Measurements from ENCODE around the gene FBLN2.

The FBLN2 gene

GRCh38 chr3:13596426-13597205, 47.7 kb downstream of the FBLN2 start:
- no peak for TF ChIP-seq CTCF (conservative IDR thresholded peaks at IDR 0.05; ENCODE audit: low read depth)
- ChIA-PET CTCF (interaction anchor here (0.7 kb wide), 1 partner anchor 15 kb away, joined by 3 read pairs; no protein-coding TSS in a partner anchor), POLR2A (ENCODE audit: low non-redundant PET) (no interaction called here)
- DNase-seq (ENCODE audit: low spot score) = no peak
- H3K27ac ChIP-seq = no peak overlapping the region

DNA sequence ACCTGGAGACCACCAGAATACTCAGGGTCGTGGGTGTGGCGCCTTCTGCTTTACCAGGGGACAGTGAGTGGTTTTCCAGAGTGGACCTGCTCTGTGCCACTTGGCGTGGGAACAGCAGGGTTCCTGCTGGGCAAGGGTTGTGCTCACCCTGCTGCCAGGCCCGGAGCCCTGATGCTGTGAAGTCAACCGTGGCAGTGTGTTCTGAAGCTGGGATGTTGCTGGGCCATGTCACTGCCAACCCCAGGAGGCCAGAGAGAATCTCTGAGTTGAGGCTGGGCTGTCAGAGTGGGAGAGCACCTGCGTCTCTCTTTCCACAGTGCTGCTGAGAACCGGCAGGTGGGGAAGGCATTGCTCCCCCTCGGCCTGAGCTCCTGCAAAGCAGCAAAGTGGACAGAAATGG, 48.7 kb downstream of the FBLN2 start:
- peak overlapping the region; percentile 87 for H3K27ac ChIP-seq
- TF ChIP-seq CTCF (conservative IDR thresholded peaks at IDR 0.05; ENCODE audit: low read depth) = no peak
- ChIA-PET POLR2A (ENCODE audit: low non-redundant PET) (no interaction called here), CTCF (no interaction called here)
- no peak for DNase-seq (ENCODE audit: low spot score)

DNA sequence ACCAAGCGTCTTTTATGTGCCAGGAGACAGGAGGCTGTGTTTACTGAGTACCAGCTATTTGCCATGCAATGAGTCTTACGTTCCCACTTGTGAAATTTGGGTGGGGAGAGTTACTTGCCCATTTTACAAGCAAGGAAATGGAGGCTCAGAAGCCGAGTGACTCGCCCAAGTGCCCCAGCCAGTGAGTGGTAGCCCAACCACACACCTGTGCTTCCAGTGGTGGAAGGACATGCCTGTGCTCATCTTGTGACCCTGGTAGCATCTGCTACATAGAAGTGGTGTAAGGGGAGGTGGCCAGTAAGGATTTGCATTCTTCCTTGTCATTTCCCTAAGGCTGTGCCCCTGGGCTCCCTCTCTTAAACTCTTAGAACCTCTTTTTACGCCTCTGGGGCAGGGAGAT, 49.3 kb downstream of the FBLN2 start:
- POLR2A ChIA-PET (ENCODE audit: low non-redundant PET) = no interaction called here
- H3K27ac ChIP-seq = peak overlapping the region; percentile 87
- CTCF ChIA-PET = no interaction called here
- DNase-seq (ENCODE audit: low spot score) = no peak
- no peak for TF ChIP-seq CTCF (conservative IDR thresholded peaks at IDR 0.05; ENCODE audit: low read depth)

DNA sequence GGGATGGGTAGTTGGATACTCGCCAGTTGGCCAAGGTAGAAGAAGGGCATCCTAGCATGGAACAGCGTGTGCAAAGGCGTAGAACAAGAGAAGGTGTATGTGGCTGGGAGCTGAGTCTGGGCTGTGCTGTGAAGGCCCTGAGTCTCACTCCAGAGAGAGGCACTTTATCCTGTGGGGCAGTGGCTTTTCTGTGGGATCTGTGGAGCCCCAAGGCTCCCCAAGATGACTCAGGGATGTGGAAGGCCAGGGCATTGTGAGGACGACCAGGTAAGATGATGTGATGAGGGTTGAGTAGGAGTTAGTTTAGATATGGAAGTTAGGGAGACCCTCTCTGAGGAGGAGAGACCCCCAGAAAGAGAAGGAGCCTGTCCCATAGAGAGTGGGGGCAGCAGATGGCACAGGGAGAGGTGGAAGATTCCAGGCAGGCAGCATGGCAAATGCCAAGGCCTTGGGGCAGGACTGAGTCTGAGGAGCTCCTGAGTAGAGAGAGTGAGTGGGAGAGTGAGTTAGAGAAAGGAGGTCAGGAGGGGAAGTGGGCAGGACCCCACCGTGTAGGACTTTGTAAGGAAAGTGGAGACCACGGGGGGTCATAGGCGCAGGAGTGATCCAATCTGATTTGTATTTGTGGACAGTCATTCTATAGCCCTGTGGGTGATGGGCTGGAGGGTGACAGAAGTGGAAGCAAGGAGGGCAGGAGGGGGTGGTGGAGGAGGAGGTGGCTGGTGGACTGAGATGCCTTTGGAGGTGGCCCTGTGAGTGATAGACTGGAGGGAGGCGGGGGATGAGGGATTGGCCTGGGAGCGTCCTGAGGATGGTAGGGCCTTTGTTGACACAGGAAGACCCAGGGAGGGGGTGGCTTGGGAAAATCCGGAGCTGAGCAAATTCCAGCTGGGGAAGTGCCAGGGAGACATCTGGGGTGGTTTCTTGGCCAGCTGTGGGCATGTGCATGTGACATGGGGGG, 50.3 kb downstream of the FBLN2 start:
- peak overlapping the region; percentile 87 for H3K27ac ChIP-seq
- ChIA-PET POLR2A (ENCODE audit: low non-redundant PET) (no interaction called here), CTCF (no interaction called here)
- DNase-seq (ENCODE audit: low spot score) = peak; percentile 22
- no peak for TF ChIP-seq CTCF (conservative IDR thresholded peaks at IDR 0.05; ENCODE audit: low read depth)

- ChIA-PET CTCF (no interaction called here), POLR2A (ENCODE audit: low non-redundant PET) (no interaction called here)
- DNase-seq (ENCODE audit: low spot score) = no peak
- H3K27ac ChIP-seq = peak overlapping the region; percentile 87
- TF ChIP-seq CTCF (conservative IDR thresholded peaks at IDR 0.05; ENCODE audit: low read depth) = no peak
These were observed 51.0 kb downstream of the FBLN2 start for GRCh38 chr3:13599887-13600450.

DNA sequence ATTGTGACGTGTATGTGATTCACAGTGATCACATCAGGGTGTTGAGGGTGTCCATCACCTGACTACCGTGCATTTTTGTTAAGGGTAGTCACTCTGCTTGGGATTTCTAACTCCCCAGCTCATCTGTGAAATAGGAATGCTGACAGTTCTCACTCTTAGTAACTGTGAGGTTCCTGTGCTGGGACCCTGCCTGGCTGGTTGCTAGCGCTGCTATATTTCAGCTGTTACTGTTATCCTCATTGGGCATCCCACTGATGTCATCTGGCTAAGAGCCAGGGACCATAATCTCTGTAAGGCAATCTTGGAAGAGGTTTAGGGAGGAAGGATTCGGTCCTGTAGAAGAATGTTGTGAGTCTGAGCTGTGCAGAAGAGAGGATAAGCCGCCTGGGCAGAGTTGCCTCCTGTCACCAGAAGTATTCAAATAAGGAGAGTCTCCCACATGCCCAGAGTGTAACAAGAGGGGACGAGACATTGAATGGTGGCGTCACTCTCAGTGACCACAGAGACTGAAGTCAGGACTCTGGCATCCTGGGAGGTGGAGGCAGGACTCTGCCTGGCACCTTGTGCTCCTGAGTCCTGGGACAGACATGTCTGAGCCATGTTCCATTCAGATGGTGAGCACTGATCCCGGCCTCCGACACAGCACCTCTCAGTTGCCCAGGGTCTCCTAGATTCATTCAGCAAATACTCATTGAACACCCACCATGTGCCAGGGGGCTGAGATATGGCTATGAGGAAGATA, 52.2 kb downstream of the FBLN2 start:
- DNase-seq (ENCODE audit: low spot score) = peak; percentile 97
- peak overlapping the region; percentile 87 for H3K27ac ChIP-seq
- ChIA-PET CTCF (no interaction called here), POLR2A (ENCODE audit: low non-redundant PET) (no interaction called here)
- TF ChIP-seq CTCF (conservative IDR thresholded peaks at IDR 0.05; ENCODE audit: low read depth) = no peak

Measured in RWPE1 (cell line).